Measurements from ENCODE around the gene SYT8. TPM values are rescaled to one million over a fixed set of nuclear protein-coding genes. Genes with fewer than 3 reads are reported as not detected.
A peak's percentile ranks its signal among the peaks of the same experiment; 100 is the strongest.
"Not testable (repeated sequence)": the region's sequence is repeated elsewhere in the genome, so short reads cannot be mapped to it uniquely, and the experiment has no call there.

Gene SYT8
- total RNA-seq, 4 donors from 2014 or later, result not detected

- 25% methylated on average over 10 of the region's 11 CpGs for WGBS
- H3K27me3 ChIP-seq, result peaks cover 0 to 21% (median 2%) of the 10 kb centered on the region in 4 donors
- H3K9me3 ChIP-seq, result no peaks in the 10 kb centered on the region
- no peaks in the 10 kb centered on the region for H3K36me3 ChIP-seq
- peak overlapping the region; percentile 18 to 65 (median 42) for H3K27ac ChIP-seq (replicated peaks in 1 of 4)
- peaks cover 29 to 70% (median 66%) of the 10 kb centered on the region in 4 donors for H3K4me1 ChIP-seq
- TF ChIP-seq EP300 (IDR thresholded peaks at IDR 0.05) (no peak), POLR2A (IDR thresholded peaks at IDR 0.05; ENCODE audit: low read depth) (no peak)
- DNase-seq (ENCODE audit: extremely low spot score), result no peak
- H3K4me3 ChIP-seq, result peak overlapping the region in 3 of 4 donors; percentile 20 to 42 (median 27)
- intact Hi-C loops (cut with DNase I), result no loop called here
Measured at GRCh38 chr11:1873048-1873812, 38.4 kb downstream of the SYT8 start.

- Histone ChIP-seq H3K27ac (replicated peaks in 1 of 4) (peak overlapping the region; percentile 18 to 65 (median 42)), H3K4me3 (peak overlapping the region in 1 of 4 donors; percentile 5), H3K27me3 (peaks cover 0 to 21% (median 2%) of the 10 kb centered on the region in 4 donors), H3K4me1 (peaks cover 29 to 71% (median 67%) of the 10 kb centered on the region in 4 donors)
- intact Hi-C loops (cut with DNase I); H3K9me3 ChIP-seq; DNase-seq (ENCODE audit: extremely low spot score); H3K36me3 ChIP-seq: not testable (repeated sequence)
- WGBS, result 83% methylated on average over 17 of the region's 17 CpGs
Measured at GRCh38 chr11:1873813-1874150, 39.0 kb downstream of the SYT8 start.

GRCh38 chr11:1874441-1875092 is 39.8 kb downstream of the SYT8 start:
- peaks cover 0 to 21% (median 2%) of the 10 kb centered on the region in 4 donors for H3K27me3 ChIP-seq
- H3K4me3 ChIP-seq, result peak overlapping the region in 3 of 4 donors; percentile 1 to 15 (median 2)
- intact Hi-C loops (cut with DNase I); H3K36me3 ChIP-seq; H3K9me3 ChIP-seq; DNase-seq (ENCODE audit: extremely low spot score): not testable (repeated sequence)
- peak overlapping the region; percentile 74 to 84 (median 80) for H3K27ac ChIP-seq (replicated peaks in 1 of 4)
- WGBS, result 82% methylated on average over 12 of the region's 17 CpGs
- H3K4me1 ChIP-seq, result peaks cover 30 to 73% (median 65%) of the 10 kb centered on the region in 4 donors

GRCh38 chr11:1875093-1875850 is 40.5 kb downstream of the SYT8 start:
- WGBS, result 58% methylated on average over 14 of the region's 28 CpGs

GRCh38 chr11:1875851-1876301 is 41.1 kb downstream of the SYT8 start:
- intact Hi-C loops (cut with DNase I); H3K9me3 ChIP-seq; H3K36me3 ChIP-seq; DNase-seq (ENCODE audit: extremely low spot score): not testable (repeated sequence)
- Histone ChIP-seq H3K4me1 (peaks cover 43 to 78% (median 67%) of the 10 kb centered on the region in 4 donors), H3K4me3 (peak overlapping the region; percentile 18 to 26 (median 23)), H3K27ac (replicated peaks in 1 of 4) (peak overlapping the region; percentile 74 to 84 (median 80)), H3K27me3 (peaks cover 0 to 13% (median 0%) of the 10 kb centered on the region in 4 donors)
- 78% methylated on average over 12 of the region's 13 CpGs for WGBS

More at GRCh38 chr11:1875093-1875850, 40.5 kb downstream of the SYT8 start:
- peak overlapping the region in 3 of 4 donors; percentile 2 to 15 (median 12) for H3K4me3 ChIP-seq
- no peaks in the 10 kb centered on the region for H3K36me3 ChIP-seq
- intact Hi-C loops (cut with DNase I), result no loop called here
- H3K9me3 ChIP-seq, result no peaks in the 10 kb centered on the region
- peaks cover 0 to 19% (median 2%) of the 10 kb centered on the region in 4 donors for H3K27me3 ChIP-seq
- TF ChIP-seq POLR2A (IDR thresholded peaks at IDR 0.05; ENCODE audit: low read depth) (no peak), POLR2AphosphoS5 (IDR thresholded peaks at IDR 0.05) (no peak), CTCF (IDR thresholded peaks at IDR 0.05) (no peak), EP300 (IDR thresholded peaks at IDR 0.05) (no peak)
- peaks cover 37 to 78% (median 67%) of the 10 kb centered on the region in 4 donors for H3K4me1 ChIP-seq
- peak overlapping the region; percentile 74 to 84 (median 80) for H3K27ac ChIP-seq (replicated peaks in 1 of 4)
- no peak for DNase-seq (ENCODE audit: extremely low spot score)

GRCh38 chr11:1876361-1877063 is 41.7 kb downstream of the SYT8 start:
- Histone ChIP-seq H3K4me1 (peaks cover 50 to 79% (median 69%) of the 10 kb centered on the region in 4 donors), H3K36me3 (no peaks in the 10 kb centered on the region), H3K27me3 (peaks cover 0 to 7% (median 0%) of the 10 kb centered on the region in 4 donors), H3K4me3 (peak overlapping the region; percentile 18 to 26 (median 23)), H3K9me3 (no peaks in the 10 kb centered on the region), H3K27ac (replicated peaks in 1 of 4) (peak overlapping the region; percentile 74 to 84 (median 80))
- peak; percentile 52 to 63 (median 60) for TF ChIP-seq CTCF (IDR thresholded peaks at IDR 0.05)
- peak; percentile 3 to 11 for TF ChIP-seq POLR2AphosphoS5 (IDR thresholded peaks at IDR 0.05)
- TF ChIP-seq POLR2A (IDR thresholded peaks at IDR 0.05; ENCODE audit: low read depth), result no peak
- TF ChIP-seq EP300 (IDR thresholded peaks at IDR 0.05), result no peak
- DNase-seq (ENCODE audit: extremely low spot score), result no peak
- intact Hi-C loops (cut with DNase I), result no loop called here
- WGBS, result 16% methylated on average over 16 of the region's 26 CpGs
